GM19372 (cell line): ENCODE results near the gene RHEB.

Experiments
- ATAC-seq: cut with Tn5 transposase; IDR thresholded peaks from one replicate; pipeline ENCODE4 v1.9.1; 2021; ENCODE audit warnings: mild to moderate bottlenecking, low read depth, moderate library complexity; ENCODE audit not compliant: unreplicated experiment

RHEB gene

DNA sequence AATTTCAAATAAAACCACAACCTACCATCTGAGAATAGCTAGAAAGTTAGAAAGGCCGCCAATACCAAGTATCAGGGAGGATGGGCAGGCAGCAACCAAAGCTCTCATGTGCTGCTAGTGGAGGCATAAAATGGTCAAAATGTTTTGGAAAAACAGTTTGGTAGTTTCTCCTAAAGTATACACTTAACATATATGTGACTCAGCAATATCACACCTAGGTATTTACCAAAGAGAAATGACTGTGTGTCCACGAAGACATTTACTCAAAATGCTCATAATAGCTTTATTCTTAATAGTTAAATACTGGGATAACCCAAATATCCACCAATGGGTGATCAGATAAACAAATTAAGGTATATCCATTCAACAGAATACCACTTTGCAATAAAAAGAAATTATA lies 14.3 kb downstream of the RHEB start:
- ATAC-seq: no peak

GRCh38 chr7:151504715-151505326 lies 14.9 kb downstream of the RHEB start:
- no peak for ATAC-seq

DNA sequence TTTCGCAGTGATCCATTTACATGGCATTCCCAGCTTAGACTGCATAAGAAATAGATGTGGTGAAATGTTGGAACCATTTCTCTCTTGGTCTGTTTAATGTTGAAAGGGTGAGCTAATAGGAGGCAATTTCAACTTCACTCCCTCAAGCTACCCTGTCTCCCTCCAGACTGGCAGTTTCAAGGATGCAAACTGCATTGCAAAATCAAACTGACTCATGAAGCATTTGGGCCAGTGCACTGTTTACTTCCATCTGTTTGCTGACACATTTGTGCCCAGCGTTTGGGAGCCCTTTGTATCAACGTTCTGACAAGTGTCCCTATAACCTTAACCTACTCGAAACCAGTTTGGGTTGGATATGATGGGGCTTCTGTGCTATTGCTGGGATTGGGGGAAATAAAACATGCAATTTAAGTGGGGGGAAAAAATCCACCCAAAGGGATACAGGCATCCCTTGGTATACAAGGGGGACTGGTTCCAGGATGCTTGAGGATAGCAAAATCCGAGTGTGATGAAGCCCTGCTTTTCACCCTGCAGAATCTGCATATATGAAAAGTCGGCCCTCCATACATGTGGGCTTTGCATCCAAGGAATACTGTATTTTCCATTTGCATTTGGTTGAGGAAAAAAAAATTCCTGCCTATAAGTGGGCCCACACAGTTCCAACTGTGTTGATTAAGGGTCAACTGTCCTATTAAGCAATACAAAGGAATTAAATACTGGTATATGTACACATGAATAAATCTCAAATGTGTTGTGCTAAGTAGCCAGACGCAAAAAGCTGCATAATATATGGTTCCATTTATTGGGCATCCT lies 15.6 kb downstream of the RHEB start:
- ATAC-seq: no peak

DNA sequence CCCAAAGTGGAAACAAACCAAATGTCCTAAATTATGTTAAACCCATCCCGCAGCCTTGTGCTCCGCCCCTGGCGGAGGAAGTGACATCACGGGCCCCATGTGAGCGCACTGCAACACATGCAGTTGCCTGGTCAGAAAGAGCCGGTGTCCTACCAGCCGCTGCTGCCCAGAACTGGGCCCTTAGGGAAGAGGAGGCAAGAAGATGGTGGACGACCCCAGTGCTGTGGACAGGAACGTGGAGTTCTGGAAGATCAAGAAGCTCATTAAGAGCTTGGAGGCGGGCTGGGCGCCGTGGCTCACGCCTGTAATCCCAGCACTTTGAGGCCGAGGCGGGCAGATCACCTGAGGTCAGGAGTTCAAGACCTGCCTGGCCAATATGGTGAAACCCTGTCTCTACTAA lies 18.0 kb downstream of the RHEB start:
- ATAC-seq: no peak

- ATAC-seq: no peak
These were observed 21.2 kb downstream of the RHEB start for GRCh38 chr7:151498495-151498894.

- ATAC-seq: no peak
These were observed 22.3 kb downstream of the RHEB start for GRCh38 chr7:151497306-151497871.

GRCh38 chr7:151495360-151495759 lies 24.3 kb downstream of the RHEB start:
- no peak for ATAC-seq

- no peak for ATAC-seq
These were observed 25.1 kb downstream of the RHEB start for GRCh38 chr7:151494298-151495284.

DNA sequence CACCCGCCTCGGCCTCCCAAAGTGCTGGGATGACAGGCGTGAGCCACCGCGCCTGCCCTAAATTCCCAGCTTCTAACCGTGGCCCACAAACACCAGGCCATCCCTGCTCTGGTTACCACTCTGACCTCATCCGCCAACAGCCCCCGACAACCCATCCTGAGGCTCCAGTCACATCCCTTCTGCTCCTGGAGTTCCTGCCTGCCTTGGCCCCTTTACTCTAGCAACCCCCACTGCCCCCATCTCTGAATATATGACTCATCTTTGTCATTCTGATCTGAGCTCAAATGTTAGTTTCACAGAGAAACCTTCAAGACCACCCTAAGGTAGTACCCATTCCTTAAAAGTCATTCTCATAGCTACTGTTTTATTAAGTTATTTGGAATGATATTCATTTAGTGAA lies 26.6 kb downstream of the RHEB start:
- no peak for ATAC-seq

DNA sequence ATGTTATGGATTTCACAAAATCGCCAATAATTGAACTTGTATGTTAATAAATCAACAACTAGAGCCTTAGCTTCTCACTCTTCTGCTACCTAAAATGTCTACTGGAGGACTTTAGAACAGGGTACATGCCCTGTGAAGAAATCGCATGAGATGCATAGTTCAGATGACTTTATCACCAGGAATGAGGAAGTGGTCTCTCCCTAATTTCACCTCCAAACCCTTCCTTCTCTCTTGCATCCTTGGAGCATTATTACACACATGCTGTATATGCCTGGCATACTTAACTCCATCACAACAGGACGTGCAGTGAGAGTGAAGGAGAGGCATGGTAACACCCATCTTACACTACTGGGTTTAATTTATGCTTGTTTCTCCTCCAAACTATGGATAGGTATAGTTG lies 27.8 kb downstream of the RHEB start:
- no peak for ATAC-seq

DNA sequence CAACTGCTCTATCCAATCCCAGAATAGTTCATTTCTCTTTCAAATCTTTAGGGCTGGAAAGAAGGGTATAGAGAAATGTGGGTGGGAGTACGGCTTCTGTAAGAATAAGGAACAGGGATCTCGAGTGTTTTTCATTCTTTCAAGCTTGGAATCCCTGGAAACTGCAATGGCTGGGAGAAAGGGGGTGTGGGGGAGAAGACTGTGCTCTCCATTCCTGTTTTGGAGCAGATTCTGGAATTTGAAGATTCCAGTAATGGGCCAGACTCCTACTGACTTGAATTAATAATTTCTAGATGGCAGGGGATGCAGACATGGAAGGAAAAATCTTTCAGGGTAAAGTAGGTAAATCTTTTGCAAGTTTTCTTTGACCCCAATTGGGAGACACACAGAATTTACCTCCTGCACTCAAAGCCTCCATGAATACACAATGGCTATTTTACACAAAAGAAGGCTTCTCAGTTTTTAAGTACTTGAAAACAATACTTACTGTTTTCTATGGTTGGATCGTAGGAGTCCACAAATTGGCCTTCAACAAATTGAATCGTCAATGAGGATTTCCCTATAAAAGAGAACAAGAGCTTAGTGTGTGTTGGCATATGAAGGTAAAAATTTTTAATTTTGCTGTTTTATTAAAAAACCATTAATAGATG lies 29.1 kb downstream of the RHEB start:
- ATAC-seq: no peak

DNA sequence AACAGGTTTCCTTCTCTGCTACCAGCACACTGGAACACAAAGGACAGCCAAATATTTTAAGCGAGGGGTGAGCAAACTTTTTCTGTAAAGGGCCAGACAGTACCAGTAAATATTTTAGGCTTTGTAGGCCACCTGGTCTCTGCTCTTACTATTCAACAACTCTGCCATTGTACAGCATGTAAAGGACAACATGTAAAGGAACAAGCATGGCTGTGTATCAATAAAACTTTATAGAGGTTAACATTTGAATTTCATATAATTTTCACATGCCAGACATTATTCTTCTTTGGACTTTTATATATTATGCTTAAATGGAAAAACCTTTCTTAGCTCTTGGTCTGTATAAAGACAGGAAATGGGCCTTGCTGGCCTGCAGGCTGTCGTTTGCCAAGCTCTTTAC lies 30.2 kb downstream of the RHEB start:
- no peak for ATAC-seq

DNA sequence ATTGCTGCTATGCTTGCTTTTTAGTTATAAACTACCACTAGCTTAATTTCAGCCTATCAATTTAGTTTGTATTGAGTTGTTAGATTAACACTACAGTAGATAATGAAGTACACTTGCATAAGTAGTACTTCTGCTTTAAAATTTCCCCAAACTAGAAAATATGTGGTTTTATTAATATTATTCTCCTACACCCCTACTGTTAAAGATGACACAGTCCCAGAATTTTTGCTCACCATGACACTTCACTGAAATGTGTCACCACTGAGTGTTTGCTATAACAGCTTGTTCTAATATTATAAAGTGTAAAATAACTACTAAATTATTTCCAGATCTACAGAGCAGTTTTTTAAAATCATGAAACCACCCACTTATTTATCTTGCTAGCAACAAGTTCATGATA lies 31.6 kb downstream of the RHEB start:
- no peak for ATAC-seq

- no peak for ATAC-seq
These were observed 32.5 kb downstream of the RHEB start for GRCh38 chr7:151487228-151487627.

DNA sequence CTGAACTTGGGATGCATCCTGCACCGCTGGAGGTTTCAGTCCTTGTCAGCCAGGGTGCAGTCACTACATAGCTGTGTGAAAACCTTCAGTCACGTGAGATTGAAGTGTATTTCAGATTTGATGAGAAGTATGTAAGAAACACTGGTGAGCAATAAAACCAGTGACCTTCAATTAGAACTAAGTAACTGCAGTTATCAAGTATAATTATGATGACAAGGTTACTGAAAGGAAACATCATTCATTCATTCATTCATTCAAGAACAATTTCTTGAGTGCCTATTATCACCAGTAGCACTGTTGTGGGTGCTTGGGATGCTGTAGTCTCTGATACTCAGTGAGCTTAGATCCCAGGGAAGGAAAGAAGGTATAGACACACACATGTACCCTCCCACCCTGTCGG lies 33.6 kb downstream of the RHEB start:
- no peak for ATAC-seq

DNA sequence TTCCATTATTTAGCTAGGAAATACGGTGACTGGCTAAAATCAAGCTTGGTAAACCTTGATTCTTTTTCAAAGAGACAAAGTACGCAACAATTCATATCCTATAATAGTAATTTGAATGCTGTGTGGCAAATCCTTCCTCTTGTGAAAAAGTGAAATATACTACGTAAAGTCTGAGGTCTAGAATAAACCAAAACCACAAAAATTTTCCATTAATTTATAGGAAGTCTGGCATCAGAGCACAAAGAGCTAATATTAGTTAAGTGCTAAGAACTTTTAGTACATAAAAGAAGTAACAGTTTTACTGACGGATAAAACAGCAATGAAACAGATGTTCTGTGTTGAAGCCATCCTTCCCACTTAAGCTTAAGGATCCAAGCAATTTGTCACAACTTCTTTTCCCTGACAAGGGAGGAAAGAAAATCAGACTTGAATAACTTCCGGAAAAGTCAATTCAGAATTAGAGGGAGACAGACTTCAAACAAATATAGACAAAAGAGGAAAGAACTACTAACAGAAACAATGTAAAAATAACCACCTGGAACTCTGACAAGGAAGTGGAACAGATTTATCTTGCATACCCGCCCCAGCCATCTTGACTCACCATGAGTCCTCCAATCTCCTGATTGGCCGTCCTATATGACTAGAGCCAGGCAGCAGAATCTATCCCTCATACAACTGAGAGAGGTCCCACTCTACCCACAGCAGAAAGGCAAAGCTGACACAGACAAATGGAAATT lies 34.6 kb downstream of the RHEB start:
- ATAC-seq: no peak

DNA sequence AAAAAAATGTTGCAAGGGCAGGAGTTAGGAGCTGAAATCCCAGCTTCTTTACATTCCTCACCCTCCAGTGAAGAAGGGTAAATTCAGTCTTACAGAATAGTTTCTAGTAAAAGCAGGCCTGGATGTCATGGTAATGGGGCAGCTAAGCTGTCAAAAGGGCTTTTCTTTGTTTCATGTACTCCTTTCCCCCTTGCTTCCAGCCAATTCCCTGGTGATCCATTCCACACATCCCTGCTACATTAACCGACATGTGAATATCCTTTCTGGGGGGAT lies 36.0 kb downstream of the RHEB start:
- no peak for ATAC-seq

- ATAC-seq: no peak
These were observed 36.6 kb downstream of the RHEB start for GRCh38 chr7:151482883-151483710.
